ENCODE results near the gene CHKB. TPM values are rescaled to one million over a fixed set of nuclear protein-coding genes. Genes with fewer than 3 reads are reported as not detected.

CHKB gene
- total and polyA plus RNA-seq, 12 donors: 27.1 to 251 (median 39.9) TPM

DNA sequence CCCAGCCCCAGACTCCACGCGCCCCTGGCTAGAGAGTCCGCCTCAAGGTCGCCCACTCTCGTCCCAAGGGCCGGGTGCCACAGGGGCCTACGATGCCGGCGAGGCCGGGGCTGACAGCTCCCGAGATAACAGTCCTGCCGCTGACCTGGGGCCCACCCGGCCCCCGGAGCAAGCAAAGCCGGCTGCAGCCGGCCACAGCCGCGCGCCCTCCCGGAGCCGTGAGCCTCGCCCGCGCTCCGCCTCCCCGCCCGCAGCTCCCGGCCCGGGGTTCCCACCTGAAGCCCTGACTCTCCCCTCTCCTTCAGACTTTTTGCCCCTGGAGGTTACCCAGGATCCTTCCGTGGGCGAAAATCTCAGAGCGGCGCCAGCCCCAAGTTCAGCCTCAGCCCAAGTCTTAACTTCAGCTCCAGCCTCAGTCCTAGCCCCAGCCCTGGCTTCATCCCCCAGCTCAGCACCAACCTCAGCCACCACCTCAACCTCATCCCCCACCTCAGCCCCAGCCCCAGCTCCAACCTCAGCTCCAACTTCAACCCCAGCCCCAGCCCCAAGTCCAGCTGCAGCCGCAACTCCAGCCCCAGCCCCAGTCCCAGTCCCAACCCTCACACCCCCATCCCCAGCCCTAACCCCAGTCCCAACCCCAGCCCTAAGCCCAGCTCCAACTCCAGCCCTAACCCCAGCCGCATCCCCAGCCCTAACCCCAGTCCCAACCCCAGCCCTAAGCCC, 35.2 kb downstream of the CHKB start:
- ATAC-seq (no peak), DNase-seq (no peak)
- Histone ChIP-seq H3K27me3 (peaks cover 0 to 83% (median 52%) of the 10 kb centered on the region in 7 donors), H3K9me3 (no peaks in the 10 kb centered on the region), H3K4me3 (no peak overlapping the region), H3K27ac (peak overlapping the region in 1 of 10 donors; percentile 14), H3K36me3 (no peaks in the 10 kb centered on the region), H3K4me1 (peaks cover 0 to 60% (median 25%) of the 10 kb centered on the region in 9 donors)
- intact Hi-C loops (cut with DNase I): no loop called here
- TF ChIP-seq, protein P1, sequence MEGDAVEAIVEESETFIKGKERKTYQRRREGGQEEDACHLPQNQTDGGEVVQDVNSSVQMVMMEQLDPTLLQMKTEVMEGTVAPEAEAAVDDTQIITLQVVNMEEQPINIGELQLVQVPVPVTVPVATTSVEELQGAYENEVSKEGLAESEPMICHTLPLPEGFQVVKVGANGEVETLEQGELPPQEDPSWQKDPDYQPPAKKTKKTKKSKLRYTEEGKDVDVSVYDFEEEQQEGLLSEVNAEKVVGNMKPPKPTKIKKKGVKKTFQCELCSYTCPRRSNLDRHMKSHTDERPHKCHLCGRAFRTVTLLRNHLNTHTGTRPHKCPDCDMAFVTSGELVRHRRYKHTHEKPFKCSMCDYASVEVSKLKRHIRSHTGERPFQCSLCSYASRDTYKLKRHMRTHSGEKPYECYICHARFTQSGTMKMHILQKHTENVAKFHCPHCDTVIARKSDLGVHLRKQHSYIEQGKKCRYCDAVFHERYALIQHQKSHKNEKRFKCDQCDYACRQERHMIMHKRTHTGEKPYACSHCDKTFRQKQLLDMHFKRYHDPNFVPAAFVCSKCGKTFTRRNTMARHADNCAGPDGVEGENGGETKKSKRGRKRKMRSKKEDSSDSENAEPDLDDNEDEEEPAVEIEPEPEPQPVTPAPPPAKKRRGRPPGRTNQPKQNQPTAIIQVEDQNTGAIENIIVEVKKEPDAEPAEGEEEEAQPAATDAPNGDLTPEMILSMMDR (IDR thresholded peaks at IDR 0.05): no peak
- WGBS, 2 donors: 17 to 18% methylated on average over 33 to 35 of the region's 35 CpGs

GRCh38 chr22:50546326-50547262, 36.1 kb downstream of the CHKB start:
- Histone ChIP-seq H3K27me3 (peaks cover 0 to 77% (median 52%) of the 10 kb centered on the region in 7 donors), H3K4me3 (no peak overlapping the region), H3K36me3 (no peaks in the 10 kb centered on the region), H3K4me1 (peaks cover 0 to 68% (median 25%) of the 10 kb centered on the region in 9 donors), H3K9me3 (no peaks in the 10 kb centered on the region), H3K27ac (peak overlapping the region in 1 of 10 donors; percentile 99)
- intact Hi-C loops (cut with DNase I): no loop called here
- 51 to 74% methylated on average over 60 to 78 of the region's 78 CpGs for WGBS, 2 donors
- no peak for DNase-seq
- no peak for ATAC-seq
- TF ChIP-seq, protein P1 (IDR thresholded peaks at IDR 0.05): no peak

DNA sequence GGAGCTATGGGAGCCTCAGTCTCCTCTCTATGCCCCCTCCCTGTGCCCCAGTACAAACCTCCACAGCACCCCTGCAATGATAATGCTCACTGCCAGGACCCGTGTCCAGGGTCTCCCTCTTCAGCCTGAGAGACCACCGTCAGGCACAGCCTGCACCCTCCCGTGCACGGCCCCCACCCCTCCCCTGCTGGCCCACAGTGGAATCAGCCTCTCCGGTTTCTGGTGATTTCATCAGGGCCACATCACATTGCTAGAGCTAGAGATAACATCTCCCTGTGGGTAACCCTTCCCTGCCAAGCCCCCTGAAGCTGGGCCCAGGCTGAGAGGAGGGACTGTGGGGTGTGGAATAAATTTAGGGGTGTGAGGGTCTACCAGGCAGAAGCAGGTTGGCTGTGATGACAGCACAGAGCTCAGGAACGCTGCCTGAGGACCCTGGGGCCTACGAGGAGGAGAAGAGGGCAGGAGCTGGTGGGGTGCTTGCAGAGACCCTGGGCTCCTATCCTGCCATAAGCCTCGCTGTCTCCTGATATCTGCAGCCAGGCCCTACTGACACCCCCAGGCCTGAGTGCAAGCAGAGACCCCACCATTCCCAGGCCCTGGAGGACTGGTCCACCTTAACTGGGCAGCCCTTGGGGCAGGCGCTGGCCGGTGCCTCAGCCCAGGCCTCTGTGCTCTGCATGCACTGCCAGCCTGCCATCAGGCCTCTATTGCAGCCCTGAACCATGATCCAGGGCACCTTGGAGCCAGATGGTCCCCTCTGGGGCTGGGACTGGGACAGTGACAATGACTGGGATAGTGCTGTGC, 36.9 kb downstream of the CHKB start, which contains the start of gene KLHDC7B:
Gene KLHDC7B (plus strand): TSS at position 378 of the 804 bp plus-strand sequence. CDS start 345 bp downstream, at position 723.
- no peaks in the 10 kb centered on the region for H3K36me3 ChIP-seq
- DNase-seq (no peak), ATAC-seq (no peak)
- H3K27ac ChIP-seq: peak within 1 kb of the TSS in 3 of 10 donors; percentile 5 to 99 (median 64)
- no peak within 1 kb of the TSS for H3K4me3 ChIP-seq
- intact Hi-C loops (cut with DNase I): no loop called here
- peaks cover 0 to 75% (median 52%) of the 10 kb centered on the region in 7 donors for H3K27me3 ChIP-seq
- H3K9me3 ChIP-seq: no peaks in the 10 kb centered on the region
- H3K4me1 ChIP-seq: peaks cover 0 to 77% (median 25%) of the 10 kb centered on the region in 9 donors
- WGBS, 2 donors: 71% methylated on average over 10 of the region's 10 CpGs
- TF ChIP-seq, protein P1 (IDR thresholded peaks at IDR 0.05): no peak
